HepG2 (cell line): ENCODE data around the gene S1PR2. TPM values are rescaled to one million over a fixed set of nuclear protein-coding genes. Genes with fewer than 3 reads are reported as not detected.

Experiments
- ATAC-seq: fragments of 200-7000 bp; cut with Tn5 transposase; 3 replicates; pipeline ENCODE4 v1.9.1; 2020; ENCODE audit warnings: mild to moderate bottlenecking, moderate library complexity
- BruUV-seq: library from RNA; stranded (reverse); fragments of 400-500 nt; replicated peaks from 2 replicates; lab custom pipeline; 2021; lab: Mats Ljungman, UMichigan
- CTCF ChIA-PET: fragments of 300-600 bp; formaldehyde crosslinking; extraction: SDS; loops from one replicate; lab custom pipeline; 2021; ENCODE audit warnings: low total read pairs, inconsistent platforms, low intra/inter-chr PET ratio; lab: Yijun Ruan, JAX
- POLR2A ChIA-PET: fragments of 350-600 bp; sonication (Branson Sonifier 250); formaldehyde crosslinking; loops from one replicate; lab custom pipeline; 2020; ENCODE audit warnings: antibody characterized with exemption, inconsistent platforms; lab: Yijun Ruan, JAX
- DNase-seq: peaks from one replicate; pipeline ENCODE4 v3.0.0-alpha.2; 2015; ENCODE audit warnings: low spot score
- FAIRE-seq: peaks from 3 replicates; lab custom pipeline; 2011; peaks lifted over from hg19 to GRCh38; lab: Jason Lieb, UNC
- H2AFZ ChIP-seq: one replicate; pipeline ENCODE4 v1.6.1; 2011; ENCODE audit warnings: low read length, inconsistent platforms
- H3K27ac ChIP-seq: fragments of 300-600 bp; 3 replicates; pipeline ENCODE4 v1.8.0; 2011; ENCODE audit warnings: mixed run types, mild to moderate bottlenecking, mixed read lengths, low read length, inconsistent platforms; ENCODE audit not compliant: insufficient read depth; ENCODE audit errors: extremely low read length
- H3K27me3 ChIP-seq, 2 experiments: fragments of 200-600 bp in 1 of 2; 2 replicates in 1 of 2; 3 replicates in 1 of 2; pipeline versions ENCODE4 v1.6.0 to v1.8.0; 2011; ENCODE audit warnings: low read length in 2 of 2, mild to moderate bottlenecking in 2 of 2, moderate library complexity in 2 of 2, inconsistent platforms in 1 of 2; ENCODE audit not compliant: insufficient read depth in 2 of 2, control insufficient read depth in 1 of 2
- H3K36me3 ChIP-seq, 2 experiments: fragments of 200-600 bp in 1 of 2; replicated peaks in 1 of 2; 2 replicates in 1 of 2; 3 replicates in 1 of 2; pipeline versions ENCODE4 v1.5.1 to v1.8.0; 2011; ENCODE audit warnings: low read length in 2 of 2, inconsistent platforms in 1 of 2; ENCODE audit not compliant: insufficient read depth in 2 of 2, control insufficient read depth in 1 of 2
- H3K4me1 ChIP-seq: 2 replicates; pipeline ENCODE4 v1.5.1; 2012; ENCODE audit warnings: low read length, inconsistent platforms; ENCODE audit not compliant: insufficient read depth
- H3K4me2 ChIP-seq: 2 replicates; pipeline ENCODE4 v1.6.0; 2011; ENCODE audit warnings: low read depth, low read length, inconsistent platforms
- H3K4me3 ChIP-seq, 3 experiments: fragments of 200-600 bp in 1 of 3; sonication (generic), shearing (Covaris generic) in 1 of 3; replicated peaks in 1 of 3; 2 replicates each; pipeline ENCODE4 v1.5.1; 2011 to 2016; ENCODE audit warnings: low read length in 3 of 3, inconsistent platforms in 2 of 3, low read depth in 2 of 3, mild to moderate bottlenecking in 2 of 3, control low read depth in 1 of 3, mixed read lengths in 1 of 3; ENCODE audit not compliant: insufficient read depth in 1 of 3
- H3K79me2 ChIP-seq: one replicate; pipeline ENCODE4 v1.6.1; 2011; ENCODE audit warnings: low read length, inconsistent platforms; ENCODE audit not compliant: insufficient read depth
- H3K9ac ChIP-seq: 2 replicates; pipeline ENCODE4 v1.6.0; 2011; ENCODE audit warnings: mild to moderate bottlenecking, low read depth, low read length, inconsistent platforms; ENCODE audit not compliant: insufficient read depth
- H3K9me3 ChIP-seq: 2 replicates; pipeline ENCODE4 v1.5.1; 2012; ENCODE audit warnings: mild to moderate bottlenecking, low read length
- H4K20me1 ChIP-seq: 2 replicates; pipeline ENCODE4 v1.6.0; 2011; ENCODE audit warnings: inconsistent platforms, mild to moderate bottlenecking, low read length, moderate library complexity; ENCODE audit not compliant: insufficient read depth
- CEBPG ChIP-seq: IDR thresholded peaks from 2 replicates; pipeline ENCODE4 v1.6.1; 2016
- FOSL2 ChIP-seq: sonication (generic); formaldehyde crosslinking; IDR thresholded peaks from 2 replicates; pipeline ENCODE4 v1.4.0; 2020; ENCODE audit warnings: missing genetic modification reagents
- NR2F6 ChIP-seq, 2 experiments: IDR thresholded peaks; 2 replicates each; pipeline ENCODE4 v1.6.1; 2016; ENCODE audit warnings: antibody characterized with exemption in 1 of 2, mild to moderate bottlenecking in 1 of 2
- POLR2G ChIP-seq: fragments of 200-400 bp; formaldehyde crosslinking; IDR thresholded peaks from 2 replicates; pipeline ENCODE4 v1.6.1; 2018; ENCODE audit warnings: mild to moderate bottlenecking, low read depth, low read length, moderate library complexity
- RORA ChIP-seq: sonication (generic); formaldehyde crosslinking; IDR thresholded peaks from 2 replicates; pipeline ENCODE4 v1.5.0; 2020; ENCODE audit warnings: mild to moderate bottlenecking, missing genetic modification reagents, moderate library complexity
- SAP130 ChIP-seq: IDR thresholded peaks from 2 replicates; pipeline ENCODE4 v1.6.1; 2016; ENCODE audit warnings: low read depth
- TCF12 ChIP-seq, 2 experiments: fragments of 450-650 bp in 1 of 2; sonication (generic) in 1 of 2; formaldehyde crosslinking in 1 of 2; IDR thresholded peaks; 2 replicates each; pipeline versions ENCODE4 v1.6.1 to v1.8.0; 2017 to 2022; ENCODE audit warnings: antibody characterized with exemption in 1 of 2, mild to moderate bottlenecking in 1 of 2, missing genetic modification reagents in 1 of 2, moderate library complexity in 1 of 2
- YEATS2 ChIP-seq: sonication (generic); formaldehyde crosslinking; IDR thresholded peaks from 2 replicates; pipeline ENCODE4 v1.4.0; 2020; ENCODE audit warnings: missing genetic modification reagents, borderline replicate concordance
- ZBTB38 ChIP-seq: sonication (generic); formaldehyde crosslinking; IDR thresholded peaks from 2 replicates; pipeline ENCODE4 v1.5.1; 2020; ENCODE audit warnings: mild to moderate bottlenecking, missing genetic modification reagents
- ZNF441 ChIP-seq: sonication (generic); formaldehyde crosslinking; IDR thresholded peaks from 2 replicates; pipeline ENCODE4 v1.7.0; 2021; ENCODE audit warnings: missing genetic modification reagents, borderline replicate concordance
- ZNF883 ChIP-seq: sonication (generic); formaldehyde crosslinking; IDR thresholded peaks from 2 replicates; pipeline ENCODE4 v1.5.1; 2020; ENCODE audit warnings: mild to moderate bottlenecking, missing genetic modification reagents; ENCODE audit errors: not compliant biosample characterization
- WGBS: methylation state at CpG from one replicate; pipeline ENCODE4 v1.1.6; 2017; ENCODE audit warnings: low lambda C conversion rate; 5-methylcytosine and 5-hydroxymethylcytosine counted together
- in situ Hi-C: cut with HindIII; loops from 2 replicates; pipeline ENCODE4 v1.10.0; 2017; ENCODE audit warnings: low pct_unique_long_range_greater_than_20kb; ENCODE audit not compliant: extremely low pct_ligation_motif_present
- intact Hi-C: fragments of 100-400 bp; cut with micrococcal nuclease; formaldehyde crosslinking; loops from one replicate; pipeline ENCODE4 v1.10.0; 2022; ENCODE audit not compliant: unreplicated experiment
- polyA plus RNA-seq, 8 experiments: library from polyadenylated mRNA; depleted of rRNA in 3 of 8; stranded (reverse) in 7 of 8; unstranded in 1 of 8; fragments of >200 nt; fragmentation: Illumina TruSeq in 4 of 8; extraction: Trizol in 4 of 8; gene quantifications; 2 replicates each; pipeline versions ENCODE4 v1.2.1 to v1.2.3, GENCODE V29; 2011 to 2016; ENCODE audit warnings: low read depth in 4 of 8, missing spikeins in 1 of 8, mixed read lengths in 1 of 8; ENCODE audit not compliant: insufficient read depth in 1 of 8
- total RNA-seq, 5 experiments: library from RNA; depleted of rRNA; stranded (reverse); fragments of >200 nt; fragmentation: Illumina TruSeq; extraction: Trizol; gene quantifications; 2 replicates each; pipeline ENCODE4 v1.2.3, GENCODE V29; 2016; ENCODE audit warnings: low read depth in 1 of 5
- TF ChIP-seq, protein P1 (sequence below): IDR thresholded peaks from 2 replicates; pipeline ENCODE4 v1.6.1; 2018; ENCODE audit warnings: missing genetic modification reagents, mild to moderate bottlenecking, missing compliant biosample characterization
- TF ChIP-seq, protein P2 (sequence below): sonication (generic); formaldehyde crosslinking; conservative IDR thresholded peaks from 2 replicates; pipeline ENCODE4 v1.4.0; 2020; ENCODE audit warnings: missing genetic modification reagents
- TF ChIP-seq, protein P3 (sequence below): sonication (generic); formaldehyde crosslinking; IDR thresholded peaks from 2 replicates; pipeline ENCODE4 v1.5.0; 2020; ENCODE audit warnings: mild to moderate bottlenecking, missing genetic modification reagents, borderline replicate concordance

The S1PR2 gene
- total and polyA plus RNA-seq, 2 of the 13 experiments (the other 11 are each of a cell fraction or from before 2014, with no cell fraction given): 0.91 to 1.3 TPM

DNA sequence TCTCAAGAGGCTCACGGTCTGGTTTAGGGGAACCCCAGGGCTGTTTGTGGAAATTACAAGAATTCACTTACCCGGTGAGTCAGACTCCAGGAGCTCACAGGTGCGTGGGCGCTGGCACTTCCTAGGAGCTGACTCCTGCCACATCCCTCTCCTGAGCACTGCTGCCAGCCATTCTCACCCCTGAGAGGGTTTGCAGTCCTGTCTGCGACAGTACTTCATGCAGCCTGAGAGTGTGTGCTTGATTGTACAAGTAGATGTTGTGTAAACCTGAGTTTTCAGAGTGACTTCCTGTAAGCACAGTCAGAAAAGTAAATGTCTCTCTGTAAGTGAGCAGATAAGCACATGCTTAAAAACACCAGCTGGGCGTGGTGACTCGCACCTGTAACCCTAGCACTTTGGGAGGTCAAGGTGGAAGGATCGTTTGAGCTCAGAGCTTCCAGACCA, 29.0 kb upstream of the S1PR2 start:
- no TSS peak for BruUV-seq
- Histone ChIP-seq H3K4me3 (no peak overlapping the region), H3K79me2 (no peaks in the 10 kb centered on the region), H3K27me3 (no peaks in the 10 kb centered on the region), H3K9me3 (no peaks in the 10 kb centered on the region), H4K20me1 (no peaks in the 10 kb centered on the region), H3K36me3 (peaks cover 10 to 25% of the 10 kb centered on the region in 2 experiments; a peak in 4 of 5 replicates), H3K4me2 (no peak overlapping the region), H2AFZ (no peak overlapping the region), H3K4me1 (peaks cover 46% of the 10 kb centered on the region), H3K9ac (no peak overlapping the region), H3K27ac (peak overlapping the region; percentile 40)
- 71% methylated on average over 8 of the region's 8 CpGs for WGBS
- FAIRE-seq: no peak
- ATAC-seq: peak; percentile 17; the same call in 1 of the 3 replicates
- peak; percentile 30 for DNase-seq
- no peak for TF ChIP-seq NR2F6 (IDR thresholded peaks at IDR 0.05)
- peak; percentile 13; the same call in 1 of the 2 replicates for TF ChIP-seq NR2F6 (CRISPR knock-in tag; IDR thresholded peaks at IDR 0.05)
- TF ChIP-seq ZBTB38 (CRISPR knock-in tag): 0 out of 2 replicates have a peak, but pooled peaks have one; percentile 6
- TF ChIP-seq, protein P1, sequence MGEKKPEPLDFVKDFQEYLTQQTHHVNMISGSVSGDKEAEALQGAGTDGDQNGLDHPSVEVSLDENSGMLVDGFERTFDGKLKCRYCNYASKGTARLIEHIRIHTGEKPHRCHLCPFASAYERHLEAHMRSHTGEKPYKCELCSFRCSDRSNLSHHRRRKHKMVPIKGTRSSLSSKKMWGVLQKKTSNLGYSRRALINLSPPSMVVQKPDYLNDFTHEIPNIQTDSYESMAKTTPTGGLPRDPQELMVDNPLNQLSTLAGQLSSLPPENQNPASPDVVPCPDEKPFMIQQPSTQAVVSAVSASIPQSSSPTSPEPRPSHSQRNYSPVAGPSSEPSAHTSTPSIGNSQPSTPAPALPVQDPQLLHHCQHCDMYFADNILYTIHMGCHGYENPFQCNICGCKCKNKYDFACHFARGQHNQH: peak; percentile 80; the same call in 1 of the 2 replicates
- TF ChIP-seq TCF12 (IDR thresholded peaks at IDR 0.05): no peak
- no peak for TF ChIP-seq TCF12 (CRISPR knock-in tag; IDR thresholded peaks at IDR 0.05)
- peak; percentile 49 for TF ChIP-seq FOSL2 (CRISPR knock-in tag)
- TF ChIP-seq YEATS2 (CRISPR knock-in tag): 0 out of 2 replicates have a peak, but pooled peaks have one; percentile 8
- TF ChIP-seq RORA (CRISPR knock-in tag): no peak
- TF ChIP-seq ZNF883: no peak
- TF ChIP-seq CEBPG (CRISPR knock-in tag): peak; percentile 28; the same call in 1 of the 2 replicates
- no peak for TF ChIP-seq ZNF441 (CRISPR knock-in tag)
- TF ChIP-seq, protein P2, sequence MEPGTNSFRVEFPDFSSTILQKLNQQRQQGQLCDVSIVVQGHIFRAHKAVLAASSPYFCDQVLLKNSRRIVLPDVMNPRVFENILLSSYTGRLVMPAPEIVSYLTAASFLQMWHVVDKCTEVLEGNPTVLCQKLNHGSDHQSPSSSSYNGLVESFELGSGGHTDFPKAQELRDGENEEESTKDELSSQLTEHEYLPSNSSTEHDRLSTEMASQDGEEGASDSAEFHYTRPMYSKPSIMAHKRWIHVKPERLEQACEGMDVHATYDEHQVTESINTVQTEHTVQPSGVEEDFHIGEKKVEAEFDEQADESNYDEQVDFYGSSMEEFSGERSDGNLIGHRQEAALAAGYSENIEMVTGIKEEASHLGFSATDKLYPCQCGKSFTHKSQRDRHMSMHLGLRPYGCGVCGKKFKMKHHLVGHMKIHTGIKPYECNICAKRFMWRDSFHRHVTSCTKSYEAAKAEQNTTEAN: 0 out of 2 replicates have a peak, but pooled peaks have one; percentile 21
- peak; percentile 31; the same call in 1 of the 2 replicates for TF ChIP-seq SAP130
- TF ChIP-seq, protein P3, sequence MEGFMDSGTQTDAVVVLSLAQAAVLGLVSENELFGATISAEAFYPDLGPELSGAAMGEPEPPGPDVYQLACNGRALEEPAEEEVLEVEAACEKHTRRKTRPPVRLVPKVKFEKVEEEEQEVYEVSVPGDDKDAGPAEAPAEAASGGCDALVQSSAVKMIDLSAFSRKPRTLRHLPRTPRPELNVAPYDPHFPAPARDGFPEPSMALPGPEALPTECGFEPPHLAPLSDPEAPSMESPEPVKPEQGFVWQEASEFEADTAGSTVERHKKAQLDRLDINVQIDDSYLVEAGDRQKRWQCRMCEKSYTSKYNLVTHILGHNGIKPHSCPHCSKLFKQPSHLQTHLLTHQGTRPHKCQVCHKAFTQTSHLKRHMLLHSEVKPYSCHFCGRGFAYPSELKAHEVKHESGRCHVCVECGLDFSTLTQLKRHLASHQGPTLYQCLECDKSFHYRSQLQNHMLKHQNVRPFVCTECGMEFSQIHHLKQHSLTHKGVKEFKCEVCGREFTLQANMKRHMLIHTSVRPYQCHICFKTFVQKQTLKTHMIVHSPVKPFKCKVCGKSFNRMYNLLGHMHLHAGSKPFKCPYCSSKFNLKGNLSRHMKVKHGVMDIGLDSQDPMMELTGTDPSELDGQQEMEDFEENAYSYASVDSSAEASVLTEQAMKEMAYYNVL (CRISPR knock-in tag): no peak
- TF ChIP-seq POLR2G: peak; percentile 45; the same call in 1 of the 2 replicates
- CTCF ChIA-PET: interaction anchor here (1.6 to 3.6 kb wide), 2 partner anchors 129 to 131 kb away, joined by 6 to 24 read pairs; no protein-coding TSS in a partner anchor
- in situ Hi-C loops: no loop called here
- POLR2A ChIA-PET: interaction anchor here (0.8 to 5.4 kb wide), 8 partner anchors 8 to 143 kb away, joined by 3 to 71 read pairs (median 8); partner anchors contain the start of genes CDC37, ICAM1, ICAM5 and MRPL4
- intact Hi-C loops: no loop called here
